ENCODE measurements around the gene KCNQ1.

Gene KCNQ1

GRCh38 chr11:2897048-2897447 lies 452.2 kb downstream of the KCNQ1 start:
- DNase-seq (ENCODE audit: low read depth in 2 of 2) = no peak

GRCh38 chr11:2898366-2899079 lies 453.7 kb downstream of the KCNQ1 start:
- DNase-seq (ENCODE audit: low read depth in 2 of 2) = peak; percentile 56 to 58

Measured in fibroblast of skin of left quadriceps (primary cell).